ENCODE data around the gene PTCH1. TPM values are rescaled to one million over a fixed set of nuclear protein-coding genes. Genes with fewer than 3 reads are reported as not detected.

PTCH1 gene
- total and polyA plus RNA-seq, 10 of the 15 experiments (the other 5 are each of a cell fraction or from before 2014, with no cell fraction given) = 0.16 to 6.1 (median 2.6) TPM

DNA sequence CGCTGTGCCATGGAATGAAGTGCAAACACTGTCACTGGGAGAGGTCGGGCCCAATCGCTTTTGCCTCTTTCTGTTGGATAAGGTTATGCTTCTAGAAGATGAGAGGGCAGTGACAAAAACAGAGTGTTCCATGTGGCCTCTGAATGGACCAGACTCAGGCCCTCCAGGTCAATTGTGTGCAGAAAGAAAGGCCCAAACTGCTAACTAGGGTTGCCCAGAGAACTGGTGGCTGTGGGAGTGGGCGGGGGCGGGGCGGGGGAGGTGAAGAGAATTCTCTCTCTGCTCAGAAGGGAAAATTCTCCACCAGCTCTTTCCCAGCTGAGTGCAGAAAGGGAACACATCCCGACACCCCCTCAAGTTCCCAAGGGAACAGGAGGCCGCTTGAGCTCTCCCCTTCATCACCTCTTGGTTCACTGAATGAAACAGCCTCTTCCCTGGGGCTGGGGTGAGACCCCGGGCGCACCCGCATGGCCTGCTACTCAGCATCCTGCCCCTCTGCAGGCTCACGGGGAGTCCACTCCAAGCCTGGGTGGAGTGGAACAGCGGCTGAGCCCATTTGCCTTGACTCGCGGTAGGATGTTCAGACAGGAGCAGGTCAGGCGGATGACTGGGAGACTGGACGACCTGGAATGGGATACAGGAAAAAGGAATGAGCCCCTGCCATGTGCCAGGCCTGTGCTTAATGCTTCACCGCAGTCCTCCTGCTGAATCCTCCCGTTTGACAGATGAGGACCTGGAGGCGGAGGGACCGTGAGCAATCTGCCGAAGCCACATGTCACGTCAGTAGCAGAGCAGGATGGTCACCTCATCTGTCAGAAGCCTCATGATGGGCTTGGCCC is 105.5 kb downstream of the PTCH1 start (continued):
- TF ChIP-seq SKIL (IDR thresholded peaks at IDR 0.05; ENCODE audit: low read depth, poor library complexity, severe bottlenecking) (no peak), STAT3 (IDR thresholded peaks at IDR 0.05; ENCODE audit: low read depth, low read length) (no peak)

GRCh38 chr9:95409650-95410426 is 106.9 kb downstream of the PTCH1 start:
- Histone ChIP-seq H3K9me3 (replicated peaks; ENCODE audit: control insufficient read depth, insufficient read depth, low read length) (no peaks in the 10 kb centered on the region), H3K9ac (ENCODE audit: control insufficient read depth, insufficient read depth, low read length) (no peak overlapping the region), H2AFZ (ENCODE audit: control insufficient read depth, low read depth, low read length) (no peak overlapping the region), H3K4me1 (ENCODE audit: control insufficient read depth, insufficient read depth, low read length) (no peaks in the 10 kb centered on the region), H3K27me3 (replicated peaks in 1 of 2; ENCODE audit: control insufficient read depth in 2 of 2, insufficient read depth in 2 of 2, low read length in 1 of 2) (no peaks in the 10 kb centered on the region), H4K20me1 (ENCODE audit: control insufficient read depth, insufficient read depth) (no peaks in the 10 kb centered on the region), H3K79me2 (ENCODE audit: control insufficient read depth, insufficient read depth, low read length) (no peaks in the 10 kb centered on the region), H3K4me3 (no peak overlapping the region), H3K36me3 (ENCODE audit: control insufficient read depth in 2 of 2, insufficient read depth in 2 of 2, low read length in 1 of 2) (no peaks in the 10 kb centered on the region), H3K4me2 (ENCODE audit: control insufficient read depth, insufficient read depth) (no peak overlapping the region), H3K27ac (ENCODE audit: control insufficient read depth, insufficient read depth) (no peak overlapping the region)
- RAD21 ChIA-PET (ENCODE audit: unreplicated experiment) = no interaction called here
- DNase-seq (ENCODE audit: low read depth, low spot score) = no peak
- ATAC-seq = no peak
- POLR2A ChIA-PET = no interaction called here
- WGBS (ENCODE audit: insufficient coverage, insufficient replicate concordance, low lambda C conversion rate, missing lambda C conversion rate) = 80% methylated on average over 6 of the region's 6 CpGs
- in situ Hi-C loops (cut with MboI) (no loop called here), intact Hi-C loops (cut with micrococcal nuclease; ENCODE audit: unreplicated experiment) (no loop called here)
- CTCF ChIA-PET = no interaction called here
- BruUV-seq (replicated peaks) = no TSS peak
- SMC1A ChIA-PET (ENCODE audit: uncharacterized antibody, unreplicated experiment) = no interaction called here
- no peak for FAIRE-seq
- TF ChIP-seq CHD1 (IDR thresholded peaks at IDR 0.05; ENCODE audit: low read depth, low read length) = no peak
- no peak for TF ChIP-seq MYC (IDR thresholded peaks at IDR 0.05; ENCODE audit: insufficient read depth, insufficient read length, insufficient replicate concordance, low read length, severe bottlenecking)
- no peak for TF ChIP-seq BMI1 (IDR thresholded peaks at IDR 0.05; ENCODE audit: borderline replicate concordance)
- no peak for TF ChIP-seq JUND (IDR thresholded peaks at IDR 0.05; ENCODE audit: low read depth, low read length)
- no peak for TF ChIP-seq BHLHE40 (IDR thresholded peaks at IDR 0.05; ENCODE audit: borderline replicate concordance in 1 of 2, low read depth in 2 of 2, low read length in 1 of 2)
- TF ChIP-seq ESRRA (IDR thresholded peaks at IDR 0.05; ENCODE audit: low read length) = no peak
- TF ChIP-seq, protein P1, sequence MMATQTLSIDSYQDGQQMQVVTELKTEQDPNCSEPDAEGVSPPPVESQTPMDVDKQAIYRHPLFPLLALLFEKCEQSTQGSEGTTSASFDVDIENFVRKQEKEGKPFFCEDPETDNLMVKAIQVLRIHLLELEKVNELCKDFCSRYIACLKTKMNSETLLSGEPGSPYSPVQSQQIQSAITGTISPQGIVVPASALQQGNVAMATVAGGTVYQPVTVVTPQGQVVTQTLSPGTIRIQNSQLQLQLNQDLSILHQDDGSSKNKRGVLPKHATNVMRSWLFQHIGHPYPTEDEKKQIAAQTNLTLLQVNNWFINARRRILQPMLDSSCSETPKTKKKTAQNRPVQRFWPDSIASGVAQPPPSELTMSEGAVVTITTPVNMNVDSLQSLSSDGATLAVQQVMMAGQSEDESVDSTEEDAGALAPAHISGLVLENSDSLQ (IDR thresholded peaks at IDR 0.05) = no peak
- TF ChIP-seq CREM (IDR thresholded peaks at IDR 0.05; ENCODE audit: low read depth) = no peak
- no peak for TF ChIP-seq MXI1 (IDR thresholded peaks at IDR 0.05; ENCODE audit: low read depth, low read length)
- TF ChIP-seq ATF3 (IDR thresholded peaks at IDR 0.05; ENCODE audit: borderline replicate concordance, extremely low read depth, low read depth, low read length) = no peak
- TF ChIP-seq BACH1 (IDR thresholded peaks at IDR 0.05; ENCODE audit: borderline replicate concordance) = no peak
- no peak for TF ChIP-seq EGR1 (IDR thresholded peaks at IDR 0.05; ENCODE audit: borderline replicate concordance in 1 of 2, low read depth in 2 of 2, low read length in 2 of 2)
- no peak for TF ChIP-seq FOS (IDR thresholded peaks at IDR 0.05; ENCODE audit: borderline replicate concordance, extremely low read depth, insufficient read length)

Measured in GM12878 (cell line).